Mammary epithelial cell (primary cell): ENCODE results near the gene USP26.

ENCODE experiments used
- EZH2 ChIP-seq: IDR thresholded peaks from 2 replicates; pipeline ENCODE4 v1.6.1; 2012; ENCODE audit warnings: low read length, inconsistent platforms, borderline replicate concordance
- TF ChIP-seq, protein P1 (sequence below), 2 donors: IDR thresholded peaks in 1 of 2; conservative IDR thresholded peaks in 1 of 2; 2 replicates each; pipeline ENCODE4 v1.5.1; 2011 to 2012; ENCODE audit warnings: inconsistent platforms in 2 of 2, low read length in 2 of 2, mild to moderate bottlenecking in 2 of 2, control low read depth in 1 of 2, low read depth in 1 of 2; ENCODE audit not compliant: insufficient read depth in 1 of 2; ENCODE audit errors: extremely low read depth in 1 of 2

GRCh38 chrX:133056341-133056740 is 40.6 kb downstream of the USP26 start:
- TF ChIP-seq, protein P1, sequence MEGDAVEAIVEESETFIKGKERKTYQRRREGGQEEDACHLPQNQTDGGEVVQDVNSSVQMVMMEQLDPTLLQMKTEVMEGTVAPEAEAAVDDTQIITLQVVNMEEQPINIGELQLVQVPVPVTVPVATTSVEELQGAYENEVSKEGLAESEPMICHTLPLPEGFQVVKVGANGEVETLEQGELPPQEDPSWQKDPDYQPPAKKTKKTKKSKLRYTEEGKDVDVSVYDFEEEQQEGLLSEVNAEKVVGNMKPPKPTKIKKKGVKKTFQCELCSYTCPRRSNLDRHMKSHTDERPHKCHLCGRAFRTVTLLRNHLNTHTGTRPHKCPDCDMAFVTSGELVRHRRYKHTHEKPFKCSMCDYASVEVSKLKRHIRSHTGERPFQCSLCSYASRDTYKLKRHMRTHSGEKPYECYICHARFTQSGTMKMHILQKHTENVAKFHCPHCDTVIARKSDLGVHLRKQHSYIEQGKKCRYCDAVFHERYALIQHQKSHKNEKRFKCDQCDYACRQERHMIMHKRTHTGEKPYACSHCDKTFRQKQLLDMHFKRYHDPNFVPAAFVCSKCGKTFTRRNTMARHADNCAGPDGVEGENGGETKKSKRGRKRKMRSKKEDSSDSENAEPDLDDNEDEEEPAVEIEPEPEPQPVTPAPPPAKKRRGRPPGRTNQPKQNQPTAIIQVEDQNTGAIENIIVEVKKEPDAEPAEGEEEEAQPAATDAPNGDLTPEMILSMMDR (conservative IDR thresholded peaks at IDR 0.05 in 1 of 2, IDR thresholded peaks at IDR 0.05 in 1 of 2; ENCODE audit: extremely low read depth in 1 of 2, insufficient read depth in 1 of 2, low read depth in 1 of 2, low read length in 2 of 2), result no peak
- no peak for TF ChIP-seq EZH2
